MCF 10A (cell line): ENCODE data around the gene GEMIN4. TPM values are rescaled to one million over a fixed set of nuclear protein-coding genes. Genes with fewer than 3 reads are reported as not detected.

Source experiments
- BruUV-seq: library from RNA; stranded (reverse); fragments of 400-500 nt; replicated peaks from 2 replicates; lab custom pipeline; 2021; lab: Mats Ljungman, UMichigan
- CTCF ChIA-PET: fragments of 300-600 bp; sonication (Branson Sonifier 250); formaldehyde crosslinking; extraction: SDS; loops from one replicate; lab custom pipeline; 2021; ENCODE audit warnings: antibody characterized with exemption, inconsistent platforms; lab: Yijun Ruan, JAX
- POLR2A ChIA-PET: fragments of 300-600, 350-650 bp; sonication (Branson Sonifier 250); formaldehyde crosslinking; extraction: SDS; loops from one replicate; lab custom pipeline; 2020; ENCODE audit warnings: antibody characterized with exemption, inconsistent platforms; lab: Yijun Ruan, JAX
- DNase-seq: peaks from one replicate; pipeline ENCODE4 v3.0.0-alpha.2; 2018; ENCODE audit not compliant: unreplicated experiment
- H3K27ac Mint-ChIP-seq: one replicate; pipeline ENCODE4 v1.8.0; 2022; ENCODE audit warnings: mild to moderate bottlenecking, low read depth, mixed read lengths; ENCODE audit not compliant: unreplicated experiment
- H3K27me3 Mint-ChIP-seq: one replicate; pipeline ENCODE4 v1.8.0; 2022; ENCODE audit warnings: mixed read lengths; ENCODE audit not compliant: insufficient read depth, unreplicated experiment
- H3K36me3 Mint-ChIP-seq: one replicate; pipeline ENCODE4 v1.8.0; 2022; ENCODE audit warnings: mild to moderate bottlenecking, moderate library complexity, mixed read lengths; ENCODE audit not compliant: insufficient read depth, unreplicated experiment
- H3K4me1 Mint-ChIP-seq: one replicate; pipeline ENCODE4 v1.8.0; 2022; ENCODE audit warnings: mixed read lengths; ENCODE audit not compliant: insufficient read depth, unreplicated experiment
- H3K4me3 Mint-ChIP-seq: one replicate; pipeline ENCODE4 v1.8.0; 2022; ENCODE audit warnings: mild to moderate bottlenecking, moderate library complexity, mixed read lengths; ENCODE audit not compliant: unreplicated experiment
- H3K9me3 Mint-ChIP-seq: one replicate; pipeline ENCODE4 v1.8.0; 2022; ENCODE audit warnings: mixed read lengths; ENCODE audit not compliant: unreplicated experiment
- intact Hi-C: fragments of 100-400 bp; cut with micrococcal nuclease; formaldehyde crosslinking; loops from 2 replicates; pipeline ENCODE4 v1.14.1; 2022
- total RNA-seq: library from RNA; stranded (reverse); gene quantifications from 2 replicates; pipeline ENCODE4 v1.2.3, GENCODE V29; 2022
- TF ChIP-seq, protein P1 (sequence below): fragments of 200-600 bp; IDR thresholded peaks from one replicate; pipeline ENCODE4 v1.8.0; 2022; ENCODE audit warnings: antibody characterized with exemption, mild to moderate bottlenecking; ENCODE audit not compliant: unreplicated experiment

The GEMIN4 gene
- total RNA-seq, 1 experiment from 2014 or later, result 24.1 TPM

DNA sequence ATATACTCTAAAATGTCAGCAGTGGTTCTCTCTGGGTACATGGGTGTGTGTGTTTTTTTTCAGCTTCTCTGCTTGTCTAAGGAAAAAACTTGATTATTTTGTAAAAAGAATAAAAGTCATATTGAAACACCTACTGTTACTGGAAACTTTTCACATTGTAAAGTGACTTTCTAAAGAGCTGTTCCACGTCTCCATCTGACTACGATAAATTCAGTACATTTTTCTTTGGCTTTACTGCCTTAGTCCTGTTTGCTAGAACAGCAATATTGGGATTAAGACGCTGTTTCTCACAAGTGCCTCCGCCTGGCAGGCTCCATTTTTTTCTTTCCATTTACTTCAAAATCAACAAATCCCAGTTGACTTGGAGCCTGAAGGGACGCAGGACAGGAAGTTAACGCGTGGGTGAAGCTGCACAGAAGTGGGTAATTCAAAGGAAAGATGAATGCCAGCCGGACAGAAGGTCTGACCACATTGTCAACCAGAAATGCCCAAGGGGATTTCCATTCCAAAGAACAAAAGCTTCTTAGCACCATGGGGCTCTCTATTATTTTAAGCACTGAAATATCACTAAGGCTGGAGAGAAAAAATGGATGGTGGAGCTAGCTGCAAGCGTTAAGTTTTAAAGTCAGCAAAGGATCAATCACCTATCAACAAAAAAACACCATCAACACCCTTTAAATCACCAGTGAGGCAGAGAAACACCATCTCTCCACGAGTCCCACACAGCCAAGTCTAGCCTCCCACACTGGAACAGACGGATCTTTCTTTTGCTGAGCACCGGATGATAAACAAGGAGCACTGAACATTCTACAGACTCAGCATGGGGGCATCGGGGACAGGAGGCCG lies 21.6 kb upstream of the GEMIN4 start:
- Mint-ChIP-seq H3K4me1 (no peaks in the 10 kb centered on the region), H3K4me3 (no peak overlapping the region), H3K9me3 (no peaks in the 10 kb centered on the region), H3K27ac (peak overlapping the region; percentile 9), H3K27me3 (no peaks in the 10 kb centered on the region), H3K36me3 (peaks cover 92% of the 10 kb centered on the region)
- POLR2A ChIA-PET, result interaction anchor here (1.9 kb wide), 1 partner anchor 9 kb away, joined by 12 read pairs; the partner anchor contains the start of genes GLOD4 and MRM3
- intact Hi-C loops, result no loop called here
- BruUV-seq, result no TSS peak
- TF ChIP-seq, protein P1, sequence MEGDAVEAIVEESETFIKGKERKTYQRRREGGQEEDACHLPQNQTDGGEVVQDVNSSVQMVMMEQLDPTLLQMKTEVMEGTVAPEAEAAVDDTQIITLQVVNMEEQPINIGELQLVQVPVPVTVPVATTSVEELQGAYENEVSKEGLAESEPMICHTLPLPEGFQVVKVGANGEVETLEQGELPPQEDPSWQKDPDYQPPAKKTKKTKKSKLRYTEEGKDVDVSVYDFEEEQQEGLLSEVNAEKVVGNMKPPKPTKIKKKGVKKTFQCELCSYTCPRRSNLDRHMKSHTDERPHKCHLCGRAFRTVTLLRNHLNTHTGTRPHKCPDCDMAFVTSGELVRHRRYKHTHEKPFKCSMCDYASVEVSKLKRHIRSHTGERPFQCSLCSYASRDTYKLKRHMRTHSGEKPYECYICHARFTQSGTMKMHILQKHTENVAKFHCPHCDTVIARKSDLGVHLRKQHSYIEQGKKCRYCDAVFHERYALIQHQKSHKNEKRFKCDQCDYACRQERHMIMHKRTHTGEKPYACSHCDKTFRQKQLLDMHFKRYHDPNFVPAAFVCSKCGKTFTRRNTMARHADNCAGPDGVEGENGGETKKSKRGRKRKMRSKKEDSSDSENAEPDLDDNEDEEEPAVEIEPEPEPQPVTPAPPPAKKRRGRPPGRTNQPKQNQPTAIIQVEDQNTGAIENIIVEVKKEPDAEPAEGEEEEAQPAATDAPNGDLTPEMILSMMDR, result no peak
- DNase-seq, result no peak
- CTCF ChIA-PET, result interaction anchor here (1.5 kb wide), 1 partner anchor 226 kb away, joined by 3 read pairs; no protein-coding TSS in a partner anchor

DNA sequence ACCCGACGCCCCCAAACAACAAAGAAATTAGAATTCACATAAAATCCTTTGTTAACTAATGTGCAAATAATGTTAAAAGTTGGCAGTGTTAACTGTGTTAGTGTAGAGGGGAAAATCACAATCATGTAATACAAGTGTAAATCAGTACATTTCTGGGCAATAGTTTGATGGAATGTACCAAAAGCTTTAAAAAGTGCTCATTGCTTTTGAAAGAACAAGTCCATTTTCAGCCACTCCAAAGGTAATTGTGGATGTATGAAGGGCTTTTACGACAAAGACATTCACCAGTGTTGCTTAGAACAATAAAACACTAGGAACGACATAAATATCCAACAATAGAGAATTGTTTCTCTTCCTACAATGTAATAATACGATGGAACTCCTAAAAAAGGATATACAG lies 21.0 kb upstream of the GEMIN4 start:
- Mint-ChIP-seq H3K4me3 (no peak overlapping the region), H3K4me1 (no peaks in the 10 kb centered on the region), H3K9me3 (no peaks in the 10 kb centered on the region), H3K36me3 (peaks cover 95% of the 10 kb centered on the region), H3K27ac (no peak overlapping the region), H3K27me3 (no peaks in the 10 kb centered on the region)
- ChIA-PET CTCF (interaction anchor here (1.5 kb wide), 1 partner anchor 226 kb away, joined by 3 read pairs; no protein-coding TSS in a partner anchor), POLR2A (interaction anchor here (1.9 kb wide), 1 partner anchor 9 kb away, joined by 12 read pairs; the partner anchor contains the start of genes GLOD4 and MRM3)
- no TSS peak for BruUV-seq
- intact Hi-C loops, result no loop called here
- TF ChIP-seq, protein P1, result no peak
- DNase-seq, result no peak

DNA sequence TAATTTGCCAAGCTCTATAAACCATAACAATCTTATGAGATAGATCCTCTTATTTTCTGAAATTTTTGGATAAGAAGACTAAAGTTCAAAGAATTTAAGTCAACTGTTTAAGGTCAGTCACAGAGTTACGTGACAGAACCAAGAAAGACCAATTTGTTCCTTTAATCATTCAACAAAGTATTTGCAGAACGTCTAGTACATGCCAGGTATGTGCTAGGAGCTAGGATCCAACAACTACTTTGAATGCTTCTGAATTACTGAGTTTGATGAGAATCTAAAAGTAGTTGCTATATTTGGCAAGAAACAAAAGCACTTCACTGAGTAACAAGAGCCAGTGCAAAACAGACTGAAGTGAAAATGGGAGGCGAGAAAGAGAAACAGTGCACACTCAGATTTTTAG lies 15.0 kb upstream of the GEMIN4 start:
- DNase-seq, result no peak
- BruUV-seq, result no TSS peak
- H3K27ac Mint-ChIP-seq, result no peak overlapping the region
- no peaks in the 10 kb centered on the region for H3K27me3 Mint-ChIP-seq
- no peak overlapping the region for H3K4me3 Mint-ChIP-seq
- POLR2A ChIA-PET, result interaction anchor here (0.7 kb wide), 1 partner anchor 15 kb away, joined by 3 read pairs; the partner anchor contains the start of genes GLOD4 and MRM3
- H3K36me3 Mint-ChIP-seq, result peaks cover 84% of the 10 kb centered on the region
- TF ChIP-seq, protein P1, result no peak
- H3K4me1 Mint-ChIP-seq, result no peaks in the 10 kb centered on the region
- H3K9me3 Mint-ChIP-seq, result no peaks in the 10 kb centered on the region
- intact Hi-C loops, result no loop called here
- CTCF ChIA-PET, result no interaction called here

DNA sequence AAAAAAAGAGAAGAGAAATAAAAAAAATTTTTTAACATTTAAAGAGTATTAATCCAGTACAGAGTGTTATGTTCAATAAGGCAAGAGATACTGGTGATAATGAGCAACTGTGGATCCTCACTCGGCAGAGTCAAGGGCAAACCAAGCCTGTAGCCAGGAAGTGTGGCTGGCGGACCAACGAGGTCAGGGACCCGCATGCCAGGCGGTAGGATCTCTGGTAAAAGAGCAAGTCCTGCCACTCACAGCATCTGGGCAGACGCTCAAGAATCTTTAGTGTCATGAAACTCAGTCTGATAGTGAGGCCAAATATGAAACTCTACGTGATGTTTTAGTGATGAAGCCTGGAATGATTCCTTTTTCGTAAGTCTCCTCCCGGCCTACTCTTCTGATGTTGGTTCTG lies 8.3 kb upstream of the GEMIN4 start:
- intact Hi-C loops, result no loop called here
- POLR2A ChIA-PET, result no interaction called here
- Mint-ChIP-seq H3K4me3 (no peak overlapping the region), H3K27me3 (no peaks in the 10 kb centered on the region), H3K36me3 (peaks cover 73% of the 10 kb centered on the region), H3K9me3 (no peaks in the 10 kb centered on the region), H3K4me1 (no peaks in the 10 kb centered on the region), H3K27ac (no peak overlapping the region)
- TF ChIP-seq, protein P1, result no peak
- CTCF ChIA-PET, result no interaction called here
- no TSS peak for BruUV-seq
- no peak for DNase-seq
